Measurements from ENCODE around the gene NBEA.
"Not testable (repeated sequence)": the region's sequence is repeated elsewhere in the genome, so short reads cannot be mapped to it uniquely, and the experiment has no call there.

Gene NBEA

GRCh38 chr13:34959489-34959888 lies 17.4 kb downstream of the NBEA start:
- DNase-seq (ENCODE audit: low read depth, low spot score) = no peak
- Histone ChIP-seq H3K9ac (ENCODE audit: insufficient read length, low read depth) (no peak overlapping the region), H3K27me3 (ENCODE audit: insufficient read depth, insufficient read length) (no peaks in the 10 kb centered on the region), H3K4me1 (ENCODE audit: insufficient read depth, insufficient read length) (no peaks in the 10 kb centered on the region), H3K4me3 (ENCODE audit: insufficient read length, low read depth) (no peak overlapping the region), H3K9me3 (ENCODE audit: insufficient read depth, low read length) (0 out of 2 replicates have a peak, but pooled peaks cover 2% of the 10 kb centered on the region), H3K36me3 (ENCODE audit: insufficient read depth, insufficient read length, low read length) (no peaks in the 10 kb centered on the region)
- no peak for TF ChIP-seq YY1 (IDR thresholded peaks at IDR 0.05; ENCODE audit: insufficient read depth, insufficient read length)
- no peak for TF ChIP-seq ZNF274 (IDR thresholded peaks at IDR 0.05; ENCODE audit: low read depth, low read length)
- no peak for TF ChIP-seq SUZ12 (IDR thresholded peaks at IDR 0.05; ENCODE audit: extremely low read depth, insufficient read depth, insufficient read length)

- no peaks in the 10 kb centered on the region for H3K4me1 ChIP-seq (ENCODE audit: insufficient read depth, insufficient read length)
- no peak overlapping the region for H3K9ac ChIP-seq (ENCODE audit: insufficient read length, low read depth)
- no peak overlapping the region for H3K4me3 ChIP-seq (ENCODE audit: insufficient read length, low read depth)
- DNase-seq (ENCODE audit: low read depth, low spot score) = no peak
- TF ChIP-seq SUZ12 (IDR thresholded peaks at IDR 0.05; ENCODE audit: extremely low read depth, insufficient read depth, insufficient read length) = no peak
- TF ChIP-seq YY1 (IDR thresholded peaks at IDR 0.05; ENCODE audit: insufficient read depth, insufficient read length) = no peak
- TF ChIP-seq ZNF274 (IDR thresholded peaks at IDR 0.05; ENCODE audit: low read depth, low read length) = no peak
- H3K36me3 ChIP-seq (ENCODE audit: insufficient read depth, insufficient read length, low read length) = no peaks in the 10 kb centered on the region
- H3K27me3 ChIP-seq (ENCODE audit: insufficient read depth, insufficient read length) = no peaks in the 10 kb centered on the region
- H3K9me3 ChIP-seq (ENCODE audit: insufficient read depth, low read length) = no peaks in the 10 kb centered on the region
Measured at GRCh38 chr13:34964558-34964957, 22.5 kb downstream of the NBEA start.

- Histone ChIP-seq H3K9ac (ENCODE audit: insufficient read length, low read depth) (no peak overlapping the region), H3K4me3 (ENCODE audit: insufficient read length, low read depth) (no peak overlapping the region), H3K36me3 (ENCODE audit: insufficient read depth, insufficient read length, low read length) (no peaks in the 10 kb centered on the region), H3K27me3 (ENCODE audit: insufficient read depth, insufficient read length) (no peaks in the 10 kb centered on the region), H3K9me3 (ENCODE audit: insufficient read depth, low read length) (no peaks in the 10 kb centered on the region; the same call in 1 of the 2 replicates), H3K4me1 (ENCODE audit: insufficient read depth, insufficient read length) (no peaks in the 10 kb centered on the region)
- no peak for DNase-seq (ENCODE audit: low read depth, low spot score)
- TF ChIP-seq SUZ12 (IDR thresholded peaks at IDR 0.05; ENCODE audit: extremely low read depth, insufficient read depth, insufficient read length) (no peak), ZNF274 (IDR thresholded peaks at IDR 0.05; ENCODE audit: low read depth, low read length) (no peak), YY1 (IDR thresholded peaks at IDR 0.05; ENCODE audit: insufficient read depth, insufficient read length) (no peak)
Measured at GRCh38 chr13:34967851-34968562, 25.9 kb downstream of the NBEA start.

- not testable (repeated sequence) for H3K4me1 ChIP-seq (ENCODE audit: insufficient read depth, insufficient read length); H3K4me3 ChIP-seq (ENCODE audit: insufficient read length, low read depth); DNase-seq (ENCODE audit: low read depth, low spot score); H3K36me3 ChIP-seq (ENCODE audit: insufficient read depth, insufficient read length, low read length); H3K27me3 ChIP-seq (ENCODE audit: insufficient read depth, insufficient read length); H3K9ac ChIP-seq (ENCODE audit: insufficient read length, low read depth); H3K9me3 ChIP-seq (ENCODE audit: insufficient read depth, low read length)
Measured at GRCh38 chr13:34969539-34969938, 27.5 kb downstream of the NBEA start.

GRCh38 chr13:34970961-34971360 lies 28.9 kb downstream of the NBEA start:
- no peaks in the 10 kb centered on the region for H3K36me3 ChIP-seq (ENCODE audit: insufficient read depth, insufficient read length, low read length)
- no peaks in the 10 kb centered on the region for H3K4me1 ChIP-seq (ENCODE audit: insufficient read depth, insufficient read length)
- H3K27me3 ChIP-seq (ENCODE audit: insufficient read depth, insufficient read length) = no peaks in the 10 kb centered on the region
- no peaks in the 10 kb centered on the region; the same call in 1 of the 2 replicates for H3K9me3 ChIP-seq (ENCODE audit: insufficient read depth, low read length)
- DNase-seq (ENCODE audit: low read depth, low spot score) = no peak
- no peak for TF ChIP-seq YY1 (IDR thresholded peaks at IDR 0.05; ENCODE audit: insufficient read depth, insufficient read length)
- TF ChIP-seq ZNF274 (IDR thresholded peaks at IDR 0.05; ENCODE audit: low read depth, low read length) = no peak
- no peak for TF ChIP-seq SUZ12 (IDR thresholded peaks at IDR 0.05; ENCODE audit: extremely low read depth, insufficient read depth, insufficient read length)
- H3K4me3 ChIP-seq (ENCODE audit: insufficient read length, low read depth) = no peak overlapping the region
- no peak overlapping the region for H3K9ac ChIP-seq (ENCODE audit: insufficient read length, low read depth)

GRCh38 chr13:34971473-34971872 lies 29.4 kb downstream of the NBEA start:
- H3K9me3 ChIP-seq (ENCODE audit: insufficient read depth, low read length) = no peaks in the 10 kb centered on the region; the same call in 1 of the 2 replicates
- DNase-seq (ENCODE audit: low read depth, low spot score) = no peak
- no peaks in the 10 kb centered on the region for H3K36me3 ChIP-seq (ENCODE audit: insufficient read depth, insufficient read length, low read length)
- no peaks in the 10 kb centered on the region for H3K4me1 ChIP-seq (ENCODE audit: insufficient read depth, insufficient read length)
- H3K27me3 ChIP-seq (ENCODE audit: insufficient read depth, insufficient read length) = no peaks in the 10 kb centered on the region
- H3K4me3 ChIP-seq (ENCODE audit: insufficient read length, low read depth) = no peak overlapping the region
- TF ChIP-seq SUZ12 (IDR thresholded peaks at IDR 0.05; ENCODE audit: extremely low read depth, insufficient read depth, insufficient read length) (no peak), YY1 (IDR thresholded peaks at IDR 0.05; ENCODE audit: insufficient read depth, insufficient read length) (no peak), ZNF274 (IDR thresholded peaks at IDR 0.05; ENCODE audit: low read depth, low read length) (no peak)
- H3K9ac ChIP-seq (ENCODE audit: insufficient read length, low read depth) = no peak overlapping the region

- not testable (repeated sequence) for DNase-seq (ENCODE audit: low read depth, low spot score); H3K9ac ChIP-seq (ENCODE audit: insufficient read length, low read depth); H3K4me3 ChIP-seq (ENCODE audit: insufficient read length, low read depth); H3K4me1 ChIP-seq (ENCODE audit: insufficient read depth, insufficient read length); H3K27me3 ChIP-seq (ENCODE audit: insufficient read depth, insufficient read length); H3K36me3 ChIP-seq (ENCODE audit: insufficient read depth, insufficient read length, low read length)
- peaks cover 23% of the 10 kb centered on the region for H3K9me3 ChIP-seq (ENCODE audit: insufficient read depth, low read length)
Measured at GRCh38 chr13:34985199-34985598, 43.1 kb downstream of the NBEA start.

Measured in NT2/D1 (cell line).